ENCODE measurements around the gene FHOD3. TPM values are rescaled to one million over a fixed set of nuclear protein-coding genes. Genes with fewer than 3 reads are reported as not detected.

Gene FHOD3
- total and polyA plus RNA-seq, 2 of the 4 experiments (the other 2 are of a cell fraction) = 14.6 to 16.0 TPM

DNA sequence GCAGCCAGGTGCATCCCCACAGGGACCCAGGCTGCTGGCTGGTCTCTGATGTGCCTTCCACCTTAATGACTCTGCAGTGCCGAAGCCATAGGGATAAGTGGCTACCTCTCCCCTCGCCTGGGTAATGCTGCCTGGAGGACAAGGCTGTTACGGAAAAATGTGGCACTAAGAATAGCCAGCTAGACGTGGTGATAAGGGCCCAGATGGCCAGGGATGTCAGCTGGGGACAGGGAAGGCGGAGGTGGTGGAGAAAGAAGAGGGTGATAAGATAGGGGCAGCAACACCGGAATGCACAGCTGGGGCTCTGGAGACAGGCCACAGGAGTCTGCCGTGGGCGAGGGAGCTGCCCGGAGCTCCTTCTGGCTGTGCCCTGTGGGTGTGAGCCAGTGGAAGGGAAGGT lies 170.6 kb downstream of the FHOD3 start:
- H2AFZ ChIP-seq (replicated peaks; ENCODE audit: low read length, poor library complexity) = no peak overlapping the region
- no peak overlapping the region for H4K5ac ChIP-seq (ENCODE audit: low read depth, low read length)
- H3K9ac ChIP-seq (ENCODE audit: low read depth, low read length) = no peak overlapping the region
- no peak overlapping the region for H2BK5ac ChIP-seq (ENCODE audit: low read depth, low read length, poor library complexity, severe bottlenecking)
- TF ChIP-seq NFE2L2 (IDR thresholded peaks at IDR 0.05; ENCODE audit: low read depth, low read length) (no peak), MAZ (IDR thresholded peaks at IDR 0.05; ENCODE audit: borderline replicate concordance, low read depth, low read length) (no peak), MXI1 (IDR thresholded peaks at IDR 0.05; ENCODE audit: borderline replicate concordance, low read depth, low read length) (no peak), BHLHE40 (IDR thresholded peaks at IDR 0.05; ENCODE audit: low read depth, low read length) (no peak), POLR2A (IDR thresholded peaks at IDR 0.05; ENCODE audit: low read depth, low read length) (no peak), RAD21 (IDR thresholded peaks at IDR 0.05; ENCODE audit: low read length) (no peak)
- TF ChIP-seq, protein P1, sequence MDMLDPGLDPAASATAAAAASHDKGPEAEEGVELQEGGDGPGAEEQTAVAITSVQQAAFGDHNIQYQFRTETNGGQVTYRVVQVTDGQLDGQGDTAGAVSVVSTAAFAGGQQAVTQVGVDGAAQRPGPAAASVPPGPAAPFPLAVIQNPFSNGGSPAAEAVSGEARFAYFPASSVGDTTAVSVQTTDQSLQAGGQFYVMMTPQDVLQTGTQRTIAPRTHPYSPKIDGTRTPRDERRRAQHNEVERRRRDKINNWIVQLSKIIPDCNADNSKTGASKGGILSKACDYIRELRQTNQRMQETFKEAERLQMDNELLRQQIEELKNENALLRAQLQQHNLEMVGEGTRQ (IDR thresholded peaks at IDR 0.05; ENCODE audit: low read depth, low read length) = no peak
- TF ChIP-seq, protein P2, sequence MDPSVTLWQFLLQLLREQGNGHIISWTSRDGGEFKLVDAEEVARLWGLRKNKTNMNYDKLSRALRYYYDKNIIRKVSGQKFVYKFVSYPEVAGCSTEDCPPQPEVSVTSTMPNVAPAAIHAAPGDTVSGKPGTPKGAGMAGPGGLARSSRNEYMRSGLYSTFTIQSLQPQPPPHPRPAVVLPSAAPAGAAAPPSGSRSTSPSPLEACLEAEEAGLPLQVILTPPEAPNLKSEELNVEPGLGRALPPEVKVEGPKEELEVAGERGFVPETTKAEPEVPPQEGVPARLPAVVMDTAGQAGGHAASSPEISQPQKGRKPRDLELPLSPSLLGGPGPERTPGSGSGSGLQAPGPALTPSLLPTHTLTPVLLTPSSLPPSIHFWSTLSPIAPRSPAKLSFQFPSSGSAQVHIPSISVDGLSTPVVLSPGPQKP (IDR thresholded peaks at IDR 0.05; ENCODE audit: borderline replicate concordance, low read depth, low read length) = no peak
- TF ChIP-seq, protein P3, sequence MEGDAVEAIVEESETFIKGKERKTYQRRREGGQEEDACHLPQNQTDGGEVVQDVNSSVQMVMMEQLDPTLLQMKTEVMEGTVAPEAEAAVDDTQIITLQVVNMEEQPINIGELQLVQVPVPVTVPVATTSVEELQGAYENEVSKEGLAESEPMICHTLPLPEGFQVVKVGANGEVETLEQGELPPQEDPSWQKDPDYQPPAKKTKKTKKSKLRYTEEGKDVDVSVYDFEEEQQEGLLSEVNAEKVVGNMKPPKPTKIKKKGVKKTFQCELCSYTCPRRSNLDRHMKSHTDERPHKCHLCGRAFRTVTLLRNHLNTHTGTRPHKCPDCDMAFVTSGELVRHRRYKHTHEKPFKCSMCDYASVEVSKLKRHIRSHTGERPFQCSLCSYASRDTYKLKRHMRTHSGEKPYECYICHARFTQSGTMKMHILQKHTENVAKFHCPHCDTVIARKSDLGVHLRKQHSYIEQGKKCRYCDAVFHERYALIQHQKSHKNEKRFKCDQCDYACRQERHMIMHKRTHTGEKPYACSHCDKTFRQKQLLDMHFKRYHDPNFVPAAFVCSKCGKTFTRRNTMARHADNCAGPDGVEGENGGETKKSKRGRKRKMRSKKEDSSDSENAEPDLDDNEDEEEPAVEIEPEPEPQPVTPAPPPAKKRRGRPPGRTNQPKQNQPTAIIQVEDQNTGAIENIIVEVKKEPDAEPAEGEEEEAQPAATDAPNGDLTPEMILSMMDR (conservative IDR thresholded peaks at IDR 0.05; ENCODE audit: low read depth, low read length) = no peak
- no peak overlapping the region for H3K27ac ChIP-seq (ENCODE audit: insufficient read depth, low read length)
- H3K56ac ChIP-seq (ENCODE audit: extremely low read depth, insufficient read depth, low read length) = no peak overlapping the region
- dilution Hi-C loops (cut with HindIII; ENCODE audit: low sequenced_read_pairs, unreplicated experiment) = no loop called here
- no peak overlapping the region for H2AK5ac ChIP-seq (ENCODE audit: low read depth, low read length)
- DNase-seq = no peak
- no peak overlapping the region for H4K91ac ChIP-seq (ENCODE audit: insufficient read depth, low read depth, low read length)
- peaks cover 4% of the 10 kb centered on the region; the same call in 1 of the 2 replicates for H3K9me1 ChIP-seq (ENCODE audit: insufficient read depth, low read length)
- H3K4me1 ChIP-seq (ENCODE audit: control insufficient read depth, insufficient read depth, low read length) = peaks cover 7% of the 10 kb centered on the region
- no peak overlapping the region for H3K18ac ChIP-seq (ENCODE audit: low read depth, low read length)
- H3K4me3 ChIP-seq (ENCODE audit: insufficient read depth, low read depth, low read length) = no peak overlapping the region
- intact Hi-C loops (cut with micrococcal nuclease) = no loop called here
- H4K8ac ChIP-seq (ENCODE audit: low read depth in 2 of 2, low read length in 2 of 2) = no peak overlapping the region
- 0 out of 2 replicates have a peak, but pooled peaks cover 6% of the 10 kb centered on the region for H4K20me1 ChIP-seq (ENCODE audit: insufficient read depth, low read length)
- H3K79me1 ChIP-seq (ENCODE audit: low read depth in 1 of 2, low read length in 2 of 2) = no peaks in the 10 kb centered on the region
- no TSS peak for BruUV-seq (replicated peaks)
- H3K23ac ChIP-seq (ENCODE audit: low read depth, low read length) = no peak overlapping the region
- no peak overlapping the region for H2BK120ac ChIP-seq (ENCODE audit: low read depth, low read length)
- H3K4ac ChIP-seq (ENCODE audit: low read depth, low read length) = no peak overlapping the region
- no peak overlapping the region for H2AK9ac ChIP-seq (replicated peaks; ENCODE audit: low read depth, low read length, poor library complexity)
- no peak overlapping the region for H3K14ac ChIP-seq (replicated peaks; ENCODE audit: low read depth, low read length)
- CTCF ChIA-PET = no interaction called here
- POLR2A ChIA-PET (ENCODE audit: unreplicated experiment) = no interaction called here
- 80% methylated on average over 1 of the region's 9 CpGs; no CpG with 5 or more reads in 1 of the 2 experiments for WGBS, 2 experiments (ENCODE audit: extremely low coverage in 2 of 2, insufficient read length in 1 of 2)
- H3K36me3 ChIP-seq (ENCODE audit: control insufficient read depth, insufficient read depth, low read length) = no peaks in the 10 kb centered on the region
- H2BK15ac ChIP-seq (ENCODE audit: low read depth, low read length) = no peak overlapping the region
- H2BK20ac ChIP-seq (ENCODE audit: low read depth, low read length) = no peak overlapping the region
- H3K27me3 ChIP-seq (ENCODE audit: control insufficient read depth, insufficient read depth, low read length) = no peaks in the 10 kb centered on the region; the same call in 1 of the 2 replicates
- in situ Hi-C loops (cut with MboI; ENCODE audit: low sequenced_read_pairs) = no loop called here
- H3K9me3 ChIP-seq (ENCODE audit: control insufficient read depth, insufficient read depth, low read length) = no peaks in the 10 kb centered on the region
- no peak overlapping the region for H3K4me2 ChIP-seq (ENCODE audit: low read depth, low read length)
- ATAC-seq (ENCODE audit: low read depth) = no peak

Data from IMR-90 (cell line).